SH-SY5Y (cell line): ENCODE results near the gene ARL14EP.

ENCODE experiments used
- GATA2 ChIP-seq: IDR thresholded peaks from 2 replicates; pipeline ENCODE4 v1.6.1; 2011; ENCODE audit warnings: mild to moderate bottlenecking, low read depth, low read length
- GATA3 ChIP-seq: IDR thresholded peaks from 2 replicates; pipeline ENCODE4 v1.6.1; 2011; ENCODE audit warnings: low read depth, mild to moderate bottlenecking, low read length, moderate library complexity

DNA sequence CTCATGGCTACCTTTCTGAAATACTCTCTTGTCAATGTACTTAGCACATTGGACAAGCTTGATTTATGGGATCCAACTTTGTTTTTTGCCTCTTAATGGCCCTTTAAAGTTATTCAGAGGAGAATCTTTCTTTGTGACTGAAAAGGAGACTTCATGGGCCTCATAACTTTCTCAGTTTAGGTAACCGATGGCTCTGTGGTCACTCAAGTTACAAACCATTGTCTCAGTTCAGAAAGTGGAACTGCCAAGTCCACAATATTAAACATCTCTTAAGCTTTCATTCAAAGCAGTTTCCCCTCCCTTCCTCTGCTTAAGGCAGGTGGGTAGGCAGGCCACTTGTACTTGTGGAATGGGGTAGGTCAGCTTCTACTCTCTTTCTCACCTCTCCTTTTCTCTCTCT lies 12.3 kb upstream of the ARL14EP start:
- TF ChIP-seq GATA2 (no peak), GATA3 (no peak)
